ENCODE measurements around the gene KDM4E.

- no peak for TF ChIP-seq POLR2A (IDR thresholded peaks at IDR 0.05; ENCODE audit: low read depth, low read length)
- TF ChIP-seq POLR2AphosphoS5 (IDR thresholded peaks at IDR 0.05; ENCODE audit: low read depth, low read length): no peak
Observed at GRCh38 chr11:95035316-95035715, 10.3 kb downstream of the KDM4E start.

Data from GM12892 (cell line).